K562 (cell line): ENCODE results near the gene MBNL2. TPM values are rescaled to one million over a fixed set of nuclear protein-coding genes. Genes with fewer than 3 reads are reported as not detected.

Experiments
- ATAC-seq: fragments of 200-7000 bp; cut with Tn5 transposase; 3 replicates; pipeline ENCODE4 v1.9.1; 2020; ENCODE audit warnings: moderate library complexity
- BruUV-seq: library from RNA; stranded (reverse); fragments of 400-500 nt; replicated peaks from 2 replicates; lab custom pipeline; 2021; lab: Mats Ljungman, UMichigan
- CTCF ChIA-PET: fragments of 300-600 bp; formaldehyde crosslinking; extraction: SDS; loops from one replicate; lab custom pipeline; 2021; ENCODE audit warnings: low intra/inter-chr PET ratio; lab: Yijun Ruan, JAX
- POLR2A ChIA-PET: fragments of 300-600, 350-650 bp; sonication (Branson Sonifier 250); formaldehyde crosslinking; extraction: SDS; loops from one replicate; lab custom pipeline; 2021; ENCODE audit warnings: antibody characterized with exemption, inconsistent platforms; lab: Yijun Ruan, JAX
- DNase-seq, 4 experiments: peaks; one replicate each; pipeline versions ENCODE4 v3.0.0 to v3.0.0-alpha.2; 2011 to 2018; ENCODE audit warnings: low spot score in 3 of 4, mixed read lengths in 3 of 4; ENCODE audit errors: extremely low read depth in 1 of 4
- FAIRE-seq: peaks from 2 replicates; lab custom pipeline; 2011; peaks lifted over from hg19 to GRCh38; lab: Jason Lieb, UNC
- H2AFZ ChIP-seq: 2 replicates; pipeline ENCODE4 v1.6.0; 2011; ENCODE audit warnings: low read depth, low read length, control low read depth, inconsistent platforms
- H3K27ac ChIP-seq: fragments of 200-600 bp; 3 replicates; pipeline ENCODE4 v1.8.0; 2011; ENCODE audit warnings: low read depth, mild to moderate bottlenecking, control low read depth, inconsistent platforms, low read length, moderate library complexity, mixed read lengths; ENCODE audit errors: extremely low read depth
- H3K27me3 ChIP-seq, 2 experiments: fragments of 300-600 bp in 1 of 2; 2 replicates in 1 of 2; 3 replicates in 1 of 2; pipeline versions ENCODE4 v1.6.0 to v1.8.0; 2011; ENCODE audit warnings: inconsistent platforms in 2 of 2, low read length in 2 of 2, mild to moderate bottlenecking in 1 of 2, mixed read lengths in 1 of 2, moderate library complexity in 1 of 2; ENCODE audit not compliant: control insufficient read depth in 2 of 2, insufficient read depth in 2 of 2
- H3K36me3 ChIP-seq: fragments of 300-600 bp; 3 replicates; pipeline ENCODE4 v1.8.0; 2011; ENCODE audit warnings: mild to moderate bottlenecking, low read length, inconsistent platforms; ENCODE audit not compliant: control insufficient read depth, insufficient read depth
- H3K4me1 ChIP-seq, 2 experiments: fragments of 200-600 bp in 1 of 2; replicated peaks in 1 of 2; 2 replicates in 1 of 2; 3 replicates in 1 of 2; pipeline versions ENCODE4 v1.5.1 to v1.8.0; 2011; ENCODE audit warnings: inconsistent platforms in 2 of 2, low read length in 2 of 2, mild to moderate bottlenecking in 1 of 2, mixed read lengths in 1 of 2, moderate library complexity in 1 of 2; ENCODE audit not compliant: control insufficient read depth in 2 of 2, insufficient read depth in 2 of 2
- H3K4me2 ChIP-seq: 2 replicates; pipeline ENCODE4 v1.6.1; 2011; ENCODE audit warnings: low read length, control low read depth, inconsistent platforms, mixed read lengths; ENCODE audit not compliant: insufficient read depth
- H3K4me3 ChIP-seq: fragments of 200-600 bp; sonication (generic), shearing (Covaris generic); 2 replicates; pipeline ENCODE4 v1.5.1; 2016; ENCODE audit warnings: control low read depth, inconsistent platforms
- H3K79me2 ChIP-seq: fragments of 200-600 bp; 3 replicates; pipeline ENCODE4 v1.8.0; 2011; ENCODE audit warnings: low read length, inconsistent platforms; ENCODE audit not compliant: control insufficient read depth, insufficient read depth
- H3K9ac ChIP-seq, 2 experiments: 2 replicates each; pipeline versions ENCODE4 v1.6.0 to v1.6.1; 2011; ENCODE audit warnings: low read depth in 2 of 2, low read length in 2 of 2, control low read depth in 1 of 2, inconsistent platforms in 1 of 2, mild to moderate bottlenecking in 1 of 2, mixed read lengths in 1 of 2; ENCODE audit not compliant: insufficient read depth in 1 of 2
- H3K9me1 ChIP-seq: one replicate; pipeline ENCODE4 v1.6.0; 2011; ENCODE audit warnings: inconsistent platforms, mild to moderate bottlenecking, low read length, moderate library complexity; ENCODE audit not compliant: control insufficient read depth, insufficient read depth
- H3K9me3 ChIP-seq: replicated peaks from 2 replicates; pipeline ENCODE4 v1.5.1; 2011; ENCODE audit warnings: low read depth, low read length, inconsistent platforms; ENCODE audit not compliant: control insufficient read depth, insufficient read depth
- H4K20me1 ChIP-seq: replicated peaks from 2 replicates; pipeline ENCODE4 v1.6.1; 2011; ENCODE audit warnings: low read length, inconsistent platforms, mixed read lengths; ENCODE audit not compliant: control insufficient read depth, insufficient read depth
- ELF2 ChIP-seq: fragments of 250-450 bp; sonication (Bioruptor Pico); IDR thresholded peaks from 2 replicates; pipeline ENCODE4 v1.5.0; 2021; ENCODE audit warnings: mild to moderate bottlenecking
- ETS1 ChIP-seq: conservative IDR thresholded peaks from 2 replicates; pipeline ENCODE4 v1.6.1; 2011; ENCODE audit warnings: low read depth, mild to moderate bottlenecking, low read length; ENCODE audit not compliant: control insufficient read depth
- PKNOX1 ChIP-seq: fragments of 450-650 bp; IDR thresholded peaks from 2 replicates; pipeline ENCODE4 v1.6.1; 2016
- WGBS: fragments of 100-300 bp; shearing (Covaris generic); methylation state at CpG from one replicate; pipeline ENCODE4 v1.1.6; 2016; ENCODE audit warnings: low coverage, mixed read lengths; ENCODE audit not compliant: insufficient coverage; ENCODE audit errors: missing lambda C conversion rate; 5-methylcytosine and 5-hydroxymethylcytosine counted together
- in situ Hi-C: fragments of 300-500 bp; cut with MboI; formaldehyde crosslinking; loops from 4 replicates; pipeline ENCODE4 v1.15.0; 2018; ENCODE audit warnings: inconsistent platforms, mixed read lengths
- intact Hi-C: fragments of 100-400 bp; cut with micrococcal nuclease; formaldehyde crosslinking; loops from 2 replicates; pipeline ENCODE4 v1.14.2; 2022
- polyA plus RNA-seq, 8 experiments: library from polyadenylated mRNA; depleted of rRNA in 4 of 8; stranded (reverse) in 5 of 8; unstranded in 3 of 8; fragments of >200 nt; fragmentation: Nextera tagmentation in 2 of 8; fragmentation: Illumina TruSeq in 1 of 8; extraction: Ambion mirVana in 2 of 8; extraction: Trizol in 1 of 8; gene quantifications; 2 replicates each; pipeline versions ENCODE4 v1.2.1 to v1.2.3, GENCODE V29; 2011 to 2014; ENCODE audit warnings: inconsistent platforms in 1 of 8, missing spikeins in 1 of 8
- total RNA-seq, 7 experiments: library from RNA; depleted of rRNA in 6 of 7; stranded (reverse); fragments of >200 nt in 6 of 7; fragmentation: Illumina TruSeq in 2 of 7; extraction: Trizol in 2 of 7; gene quantifications; 2 replicates each; pipeline versions ENCODE4 v1.2.1 to v1.2.3, GENCODE V29; 2011 to 2021; ENCODE audit warnings: low replicate concordance in 1 of 7

Gene MBNL2
- total and polyA plus RNA-seq, 9 of the 15 experiments (the other 6 are each of a cell fraction or from before 2014, with no cell fraction given), result 7.0 to 24.8 (median 13.8) TPM

- no peak for TF ChIP-seq PKNOX1
- no peak for TF ChIP-seq ETS1
These were observed 36.4 kb upstream of the MBNL2 start (continued) for GRCh38 chr13:97185751-97186150.

- no peak overlapping the region for H3K4me2 ChIP-seq
- TF ChIP-seq ETS1 (no peak), ELF2 (CRISPR knock-in tag) (no peak)
- in situ Hi-C loops, result no loop called here
- no TSS peak for BruUV-seq
- no peaks in the 10 kb centered on the region for H3K9me3 ChIP-seq
- no peak overlapping the region for H3K27ac ChIP-seq
- 43% methylated on average over 6 of the region's 8 CpGs for WGBS
- no peak for DNase-seq
- POLR2A ChIA-PET, result interaction anchor here (0.7 kb wide), 1 partner anchor 43 kb away, joined by 3 read pairs; no protein-coding TSS in a partner anchor
- no peak overlapping the region for H3K9ac ChIP-seq
- no peaks in the 10 kb centered on the region for H3K9me1 ChIP-seq
- peaks cover 0 to 19% of the 10 kb centered on the region in 2 experiments; a peak in 3 of 5 replicates for H3K4me1 ChIP-seq
- H3K79me2 ChIP-seq, result no peaks in the 10 kb centered on the region
- H2AFZ ChIP-seq, result no peak overlapping the region
- FAIRE-seq, result no peak
- H4K20me1 ChIP-seq, result no peaks in the 10 kb centered on the region
- no peak for ATAC-seq
- CTCF ChIA-PET, result no interaction called here
- H3K36me3 ChIP-seq, result no peaks in the 10 kb centered on the region
- H3K27me3 ChIP-seq, result no peaks in the 10 kb centered on the region; a peak in 1 of 5 replicates
- no peak overlapping the region for H3K4me3 ChIP-seq
- intact Hi-C loops, result no loop called here
These were observed 33.9 kb upstream of the MBNL2 start for GRCh38 chr13:97188207-97188606.
